Umbilical cord (tissue), 2 donors: ENCODE data around the gene FOXO1. TPM values are rescaled to one million over a fixed set of nuclear protein-coding genes. Genes with fewer than 3 reads are reported as not detected.

Source experiments
- DNase-seq: peaks from one replicate; pipeline ENCODE4 v3.0.0-alpha.2; 2015; ENCODE audit warnings: low spot score
- total RNA-seq: library from RNA; depleted of rRNA; stranded (reverse); fragments of >200 nt; gene quantifications from one replicate; pipeline ENCODE4 v1.2.3, GENCODE V29; 2014; ENCODE audit warnings: low replicate concordance; ENCODE audit not compliant: insufficient read depth

The FOXO1 gene
- total RNA-seq, 1 donor from 2014 or later: 24.8 TPM

- DNase-seq: no peak
These were observed 116.8 kb downstream of the FOXO1 start for GRCh38 chr13:40549500-40550094.

- DNase-seq: no peak
These were observed 118.7 kb downstream of the FOXO1 start for GRCh38 chr13:40547591-40548315.

GRCh38 chr13:40546047-40546446 lies 120.4 kb downstream of the FOXO1 start:
- no peak for DNase-seq

- peak; percentile 66 for DNase-seq
These were observed 126.0 kb downstream of the FOXO1 start for GRCh38 chr13:40540328-40541044.

- no peak for DNase-seq
These were observed 126.7 kb downstream of the FOXO1 start for GRCh38 chr13:40539576-40540327.

- no peak for DNase-seq
These were observed 129.1 kb downstream of the FOXO1 start for GRCh38 chr13:40537146-40537895.

- peak; percentile 21 for DNase-seq
These were observed 129.9 kb downstream of the FOXO1 start for GRCh38 chr13:40536443-40537113.

- DNase-seq: no peak
These were observed 131.1 kb downstream of the FOXO1 start for GRCh38 chr13:40535345-40535836.

- peak; percentile 55 for DNase-seq
These were observed 132.0 kb downstream of the FOXO1 start for GRCh38 chr13:40534456-40534855.

GRCh38 chr13:40533072-40533471 lies 133.4 kb downstream of the FOXO1 start:
- no peak for DNase-seq

GRCh38 chr13:40530961-40531360 lies 135.5 kb downstream of the FOXO1 start:
- no peak for DNase-seq

GRCh38 chr13:40528881-40529280 lies 137.6 kb downstream of the FOXO1 start:
- no peak for DNase-seq

- no peak for DNase-seq
These were observed 138.5 kb downstream of the FOXO1 start for GRCh38 chr13:40527914-40528313.

- DNase-seq: peak; percentile 10
These were observed 144.2 kb downstream of the FOXO1 start for GRCh38 chr13:40522282-40522681.

GRCh38 chr13:40520916-40521315 lies 145.5 kb downstream of the FOXO1 start:
- DNase-seq: no peak

- no peak for DNase-seq
These were observed 146.8 kb downstream of the FOXO1 start for GRCh38 chr13:40519637-40520036.

- DNase-seq: no peak
These were observed 148.0 kb downstream of the FOXO1 start for GRCh38 chr13:40518481-40518882.

GRCh38 chr13:40517486-40518480 lies 148.7 kb downstream of the FOXO1 start:
- no peak for DNase-seq

GRCh38 chr13:40515702-40516101 lies 150.7 kb downstream of the FOXO1 start:
- no peak for DNase-seq
